GM23338 (cell line): ENCODE measurements around the gene DDX41. TPM values are rescaled to one million over a fixed set of nuclear protein-coding genes. Genes with fewer than 3 reads are reported as not detected.

ENCODE experiments used
- ATAC-seq: fragments of 200-7000 bp; cut with Tn5 transposase; 3 replicates; pipeline ENCODE4 v1.9.1; 2020
- DNase-seq: peaks from one replicate; pipeline ENCODE4 v3.0.0-alpha.2; 2015; ENCODE audit warnings: low spot score
- H2AFZ ChIP-seq: fragments of 200-600 bp; sonication (generic); 2 replicates; pipeline ENCODE4 v1.8.0; 2016; ENCODE audit warnings: antibody characterized with exemption, mild to moderate bottlenecking, moderate library complexity
- H3F3A ChIP-seq: fragments of 200-600 bp; sonication (generic); replicated peaks from 2 replicates; pipeline ENCODE4 v1.8.0; 2017; ENCODE audit warnings: antibody characterized with exemption, mixed run types, low read depth
- H3K27ac ChIP-seq: fragments of 200-600 bp; sonication (generic); 2 replicates; pipeline ENCODE4 v1.6.1; 2016; ENCODE audit warnings: low read depth
- H3K27me3 ChIP-seq: fragments of 200-600 bp; sonication (generic); 2 replicates; pipeline ENCODE4 v1.8.0; 2016; ENCODE audit warnings: mild to moderate bottlenecking, mixed run types, moderate library complexity; ENCODE audit not compliant: insufficient read depth
- H3K36me3 ChIP-seq: fragments of 200-600 bp; sonication (generic); 2 replicates; pipeline ENCODE4 v1.8.0; 2016; ENCODE audit warnings: mild to moderate bottlenecking; ENCODE audit not compliant: insufficient read depth
- H3K4me1 ChIP-seq: fragments of 200-600 bp; sonication (generic); 2 replicates; pipeline ENCODE4 v1.8.0; 2016; ENCODE audit warnings: mild to moderate bottlenecking, moderate library complexity; ENCODE audit not compliant: insufficient read depth
- H3K4me2 ChIP-seq: fragments of 200-600 bp; sonication (generic); 2 replicates; pipeline ENCODE4 v1.7.1; 2017; ENCODE audit warnings: mixed run types
- H3K4me3 ChIP-seq: fragments of 200-600 bp; sonication (generic); 2 replicates; pipeline ENCODE4 v1.6.1; 2016; ENCODE audit warnings: mixed run types
- H3K79me2 ChIP-seq: fragments of 200-600 bp; sonication (generic); replicated peaks from 2 replicates; pipeline ENCODE4 v1.8.0; 2017; ENCODE audit warnings: mild to moderate bottlenecking; ENCODE audit not compliant: insufficient read depth
- H3K9me2 ChIP-seq: fragments of 200-600 bp; sonication (generic); 2 replicates; pipeline ENCODE4 v1.8.0; 2017; ENCODE audit not compliant: insufficient read depth
- H4K20me1 ChIP-seq: fragments of 200-600 bp; sonication (generic); replicated peaks from 2 replicates; pipeline ENCODE4 v1.8.0; 2017; ENCODE audit warnings: mild to moderate bottlenecking; ENCODE audit not compliant: insufficient read depth
- H3K27ac Mint-ChIP-seq: 2 replicates; pipeline ENCODE4 v1.8.0; 2020; ENCODE audit warnings: inconsistent platforms, mild to moderate bottlenecking, moderate library complexity, mixed read lengths
- H3K27me3 Mint-ChIP-seq: 3 replicates; pipeline ENCODE4 v1.8.0; 2022; ENCODE audit warnings: low read depth, mild to moderate bottlenecking, moderate library complexity, mixed read lengths, inconsistent platforms; ENCODE audit not compliant: insufficient read depth, poor library complexity
- H3K36me3 Mint-ChIP-seq: 3 replicates; pipeline ENCODE4 v1.8.0; 2021; ENCODE audit warnings: low read depth, mild to moderate bottlenecking, inconsistent platforms, moderate library complexity, mixed read lengths
- H3K4me1 Mint-ChIP-seq: 3 replicates; pipeline ENCODE4 v1.8.0; 2020; ENCODE audit warnings: mild to moderate bottlenecking, inconsistent platforms, mixed read lengths
- H3K4me3 Mint-ChIP-seq: 3 replicates; pipeline ENCODE4 v1.8.0; 2021; ENCODE audit warnings: moderate library complexity, mild to moderate bottlenecking, inconsistent platforms, mixed read lengths
- H3K9me3 Mint-ChIP-seq: 3 replicates; pipeline ENCODE4 v1.8.0; 2020; ENCODE audit warnings: moderate library complexity, mild to moderate bottlenecking, inconsistent platforms, mixed read lengths
- CREB1 ChIP-seq: fragments of 250-450 bp; sonication (Bioruptor Pico); IDR thresholded peaks from 2 replicates; pipeline ENCODE4 v1.5.0; 2020; ENCODE audit warnings: low read depth, mild to moderate bottlenecking, moderate library complexity
- ETS1 ChIP-seq: IDR thresholded peaks from 2 replicates; pipeline ENCODE4 v1.6.1; 2016; ENCODE audit warnings: antibody characterized with exemption
- EZH2 ChIP-seq: fragments of 200-600 bp; sonication (generic); IDR thresholded peaks from one replicate; pipeline ENCODE4 v1.8.0; 2017; ENCODE audit warnings: antibody characterized with exemption, mild to moderate bottlenecking, low read depth; ENCODE audit not compliant: unreplicated experiment
- EZH2phosphoT487 ChIP-seq: fragments of 200-600 bp; sonication (generic); IDR thresholded peaks from one replicate; pipeline ENCODE4 v1.8.1; 2018; ENCODE audit warnings: antibody characterized with exemption; ENCODE audit not compliant: unreplicated experiment
- JUNB ChIP-seq: IDR thresholded peaks from one replicate; pipeline ENCODE4 v1.6.1; 2016; ENCODE audit warnings: antibody characterized with exemption; ENCODE audit not compliant: unreplicated experiment
- NANOG ChIP-seq: IDR thresholded peaks from 2 replicates; pipeline ENCODE4 v1.6.1; 2016; ENCODE audit warnings: antibody characterized with exemption, borderline replicate concordance
- POLR2AphosphoS5 ChIP-seq: IDR thresholded peaks from 2 replicates; pipeline ENCODE4 v1.6.1; 2016; ENCODE audit warnings: antibody characterized with exemption, low read depth
- REST ChIP-seq: IDR thresholded peaks from one replicate; pipeline ENCODE4 v1.6.1; 2018; ENCODE audit warnings: antibody characterized with exemption; ENCODE audit not compliant: unreplicated experiment
- STAT1 ChIP-seq: IDR thresholded peaks from one replicate; pipeline ENCODE4 v1.6.1; 2016; ENCODE audit warnings: antibody characterized with exemption; ENCODE audit not compliant: unreplicated experiment
- ZNF114 ChIP-seq: fragments of 250-450 bp; sonication (Bioruptor Pico); IDR thresholded peaks from 2 replicates; pipeline ENCODE4 v1.5.0; 2020; ENCODE audit warnings: mild to moderate bottlenecking, moderate library complexity
- ZNF331 ChIP-seq: fragments of 250-450 bp; sonication (Bioruptor Pico); IDR thresholded peaks from 2 replicates; pipeline ENCODE4 v1.5.0; 2020; ENCODE audit warnings: low read depth, mild to moderate bottlenecking, moderate library complexity
- polyA plus RNA-seq: library from polyadenylated mRNA; unstranded; fragments of >200 nt; fragmentation: Nextera tagmentation; extraction: Ambion mirVana; gene quantifications from 2 replicates; pipeline ENCODE4 v1.2.1, GENCODE V29; 2016
- total RNA-seq: library from RNA; depleted of rRNA; stranded (reverse); fragments of >200 nt; shearing (Covaris generic); gene quantifications from 2 replicates; pipeline ENCODE4 v1.2.3, GENCODE V29; 2014
- TF ChIP-seq, protein P1 (sequence below): fragments of 250-450 bp; sonication (Bioruptor Pico); IDR thresholded peaks from 2 replicates; pipeline ENCODE4 v1.5.0; 2020; ENCODE audit warnings: mild to moderate bottlenecking, moderate library complexity
- TF ChIP-seq, protein P2 (sequence below), 2 experiments: fragments of 200-600 bp in 1 of 2; sonication (generic) in 1 of 2; conservative IDR thresholded peaks; 2 replicates each; pipeline versions ENCODE4 v1.5.1 to v1.6.1; 2016 to 2017; ENCODE audit warnings: antibody characterized with exemption in 2 of 2, low read depth in 2 of 2, mild to moderate bottlenecking in 2 of 2, moderate library complexity in 1 of 2

DDX41 gene
- total and polyA plus RNA-seq, 2 experiments from 2014 or later, result 67.1 to 139 TPM

GRCh38 chr5:177491429-177491945 lies 25.3 kb downstream of the DDX41 start:
- Histone ChIP-seq H3K27ac (no peak overlapping the region), H3K4me3 (no peak overlapping the region), H3K36me3 (peaks cover 10% of the 10 kb centered on the region), H2AFZ (no peak overlapping the region), H3K4me1 (peaks cover 30% of the 10 kb centered on the region), H3K79me2 (peaks cover 19% of the 10 kb centered on the region), H3K9me2 (no peaks in the 10 kb centered on the region), H3K27me3 (no peaks in the 10 kb centered on the region), H3K4me2 (peak overlapping the region; percentile 64; the same call in 1 of the 2 replicates), H3F3A (peaks cover 39% of the 10 kb centered on the region; the same call in 1 of the 2 replicates), H4K20me1 (no peaks in the 10 kb centered on the region; the same call in 1 of the 2 replicates)
- peaks cover 64% of the 10 kb centered on the region for H3K36me3 Mint-ChIP-seq
- H3K27ac Mint-ChIP-seq, result 0 out of 2 replicates have a peak overlapping the region, but pooled peaks have one; percentile 56
- TF ChIP-seq ZNF114 (CRISPR knock-in tag) (no peak), REST (no peak), POLR2AphosphoS5 (no peak; the same call in 1 of the 2 replicates), STAT1 (no peak), NANOG (no peak), EZH2phosphoT487 (no peak), ZNF331 (CRISPR knock-in tag) (0 out of 2 replicates have a peak, but pooled peaks have one; percentile 3), ETS1 (no peak), CREB1 (peak; percentile 81), EZH2 (no peak), JUNB (no peak)
- TF ChIP-seq, protein P1, sequence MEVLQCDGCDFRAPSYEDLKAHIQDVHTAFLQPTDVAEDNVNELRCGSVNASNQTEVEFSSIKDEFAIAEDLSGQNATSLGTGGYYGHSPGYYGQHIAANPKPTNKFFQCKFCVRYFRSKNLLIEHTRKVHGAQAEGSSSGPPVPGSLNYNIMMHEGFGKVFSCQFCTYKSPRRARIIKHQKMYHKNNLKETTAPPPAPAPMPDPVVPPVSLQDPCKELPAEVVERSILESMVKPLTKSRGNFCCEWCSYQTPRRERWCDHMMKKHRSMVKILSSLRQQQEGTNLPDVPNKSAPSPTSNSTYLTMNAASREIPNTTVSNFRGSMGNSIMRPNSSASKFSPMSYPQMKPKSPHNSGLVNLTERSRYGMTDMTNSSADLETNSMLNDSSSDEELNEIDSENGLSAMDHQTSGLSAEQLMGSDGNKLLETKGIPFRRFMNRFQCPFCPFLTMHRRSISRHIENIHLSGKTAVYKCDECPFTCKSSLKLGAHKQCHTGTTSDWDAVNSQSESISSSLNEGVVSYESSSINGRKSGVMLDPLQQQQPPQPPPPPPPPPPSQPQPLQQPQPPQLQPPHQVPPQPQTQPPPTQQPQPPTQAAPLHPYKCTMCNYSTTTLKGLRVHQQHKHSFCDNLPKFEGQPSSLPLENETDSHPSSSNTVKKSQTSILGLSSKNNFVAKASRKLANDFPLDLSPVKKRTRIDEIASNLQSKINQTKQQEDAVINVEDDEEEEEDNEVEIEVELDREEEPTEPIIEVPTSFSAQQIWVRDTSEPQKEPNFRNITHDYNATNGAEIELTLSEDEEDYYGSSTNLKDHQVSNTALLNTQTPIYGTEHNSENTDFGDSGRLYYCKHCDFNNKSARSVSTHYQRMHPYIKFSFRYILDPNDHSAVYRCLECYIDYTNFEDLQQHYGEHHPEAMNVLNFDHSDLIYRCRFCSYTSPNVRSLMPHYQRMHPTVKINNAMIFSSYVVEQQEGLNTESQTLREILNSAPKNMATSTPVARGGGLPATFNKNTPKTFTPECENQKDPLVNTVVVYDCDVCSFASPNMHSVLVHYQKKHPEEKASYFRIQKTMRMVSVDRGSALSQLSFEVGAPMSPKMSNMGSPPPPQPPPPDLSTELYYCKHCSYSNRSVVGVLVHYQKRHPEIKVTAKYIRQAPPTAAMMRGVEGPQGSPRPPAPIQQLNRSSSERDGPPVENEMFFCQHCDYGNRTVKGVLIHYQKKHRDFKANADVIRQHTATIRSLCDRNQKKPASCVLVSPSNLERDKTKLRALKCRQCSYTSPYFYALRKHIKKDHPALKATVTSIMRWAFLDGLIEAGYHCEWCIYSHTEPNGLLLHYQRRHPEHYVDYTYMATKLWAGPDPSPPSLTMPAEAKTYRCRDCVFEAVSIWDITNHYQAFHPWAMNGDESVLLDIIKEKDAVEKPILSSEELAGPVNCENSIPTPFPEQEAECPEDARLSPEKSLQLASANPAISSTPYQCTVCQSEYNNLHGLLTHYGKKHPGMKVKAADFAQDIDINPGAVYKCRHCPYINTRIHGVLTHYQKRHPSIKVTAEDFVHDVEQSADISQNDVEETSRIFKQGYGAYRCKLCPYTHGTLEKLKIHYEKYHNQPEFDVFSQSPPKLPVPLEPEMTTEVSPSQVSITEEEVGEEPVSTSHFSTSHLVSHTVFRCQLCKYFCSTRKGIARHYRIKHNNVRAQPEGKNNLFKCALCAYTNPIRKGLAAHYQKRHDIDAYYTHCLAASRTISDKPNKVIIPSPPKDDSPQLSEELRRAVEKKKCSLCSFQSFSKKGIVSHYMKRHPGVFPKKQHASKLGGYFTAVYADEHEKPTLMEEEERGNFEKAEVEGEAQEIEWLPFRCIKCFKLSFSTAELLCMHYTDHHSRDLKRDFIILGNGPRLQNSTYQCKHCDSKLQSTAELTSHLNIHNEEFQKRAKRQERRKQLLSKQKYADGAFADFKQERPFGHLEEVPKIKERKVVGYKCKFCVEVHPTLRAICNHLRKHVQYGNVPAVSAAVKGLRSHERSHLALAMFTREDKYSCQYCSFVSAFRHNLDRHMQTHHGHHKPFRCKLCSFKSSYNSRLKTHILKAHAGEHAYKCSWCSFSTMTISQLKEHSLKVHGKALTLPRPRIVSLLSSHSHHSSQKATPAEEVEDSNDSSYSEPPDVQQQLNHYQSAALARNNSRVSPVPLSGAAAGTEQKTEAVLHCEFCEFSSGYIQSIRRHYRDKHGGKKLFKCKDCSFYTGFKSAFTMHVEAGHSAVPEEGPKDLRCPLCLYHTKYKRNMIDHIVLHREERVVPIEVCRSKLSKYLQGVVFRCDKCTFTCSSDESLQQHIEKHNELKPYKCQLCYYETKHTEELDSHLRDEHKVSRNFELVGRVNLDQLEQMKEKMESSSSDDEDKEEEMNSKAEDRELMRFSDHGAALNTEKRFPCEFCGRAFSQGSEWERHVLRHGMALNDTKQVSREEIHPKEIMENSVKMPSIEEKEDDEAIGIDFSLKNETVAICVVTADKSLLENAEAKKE (CRISPR knock-in tag), result no peak
- TF ChIP-seq, protein P2, sequence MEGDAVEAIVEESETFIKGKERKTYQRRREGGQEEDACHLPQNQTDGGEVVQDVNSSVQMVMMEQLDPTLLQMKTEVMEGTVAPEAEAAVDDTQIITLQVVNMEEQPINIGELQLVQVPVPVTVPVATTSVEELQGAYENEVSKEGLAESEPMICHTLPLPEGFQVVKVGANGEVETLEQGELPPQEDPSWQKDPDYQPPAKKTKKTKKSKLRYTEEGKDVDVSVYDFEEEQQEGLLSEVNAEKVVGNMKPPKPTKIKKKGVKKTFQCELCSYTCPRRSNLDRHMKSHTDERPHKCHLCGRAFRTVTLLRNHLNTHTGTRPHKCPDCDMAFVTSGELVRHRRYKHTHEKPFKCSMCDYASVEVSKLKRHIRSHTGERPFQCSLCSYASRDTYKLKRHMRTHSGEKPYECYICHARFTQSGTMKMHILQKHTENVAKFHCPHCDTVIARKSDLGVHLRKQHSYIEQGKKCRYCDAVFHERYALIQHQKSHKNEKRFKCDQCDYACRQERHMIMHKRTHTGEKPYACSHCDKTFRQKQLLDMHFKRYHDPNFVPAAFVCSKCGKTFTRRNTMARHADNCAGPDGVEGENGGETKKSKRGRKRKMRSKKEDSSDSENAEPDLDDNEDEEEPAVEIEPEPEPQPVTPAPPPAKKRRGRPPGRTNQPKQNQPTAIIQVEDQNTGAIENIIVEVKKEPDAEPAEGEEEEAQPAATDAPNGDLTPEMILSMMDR (conservative IDR thresholded peaks at IDR 0.05; ENCODE audit: low read depth in 2 of 2), result peak; percentile 83 to 96
- peaks cover 35% of the 10 kb centered on the region for H3K27me3 Mint-ChIP-seq
- peaks cover 2% of the 10 kb centered on the region; the same call in 1 of the 3 replicates for H3K9me3 Mint-ChIP-seq
- DNase-seq, result peak; percentile 94
- ATAC-seq, result peak; percentile 59
- H3K4me3 Mint-ChIP-seq, result peak overlapping the region; percentile 46; the same call in 1 of the 3 replicates
- H3K4me1 Mint-ChIP-seq, result peaks cover 38% of the 10 kb centered on the region
